A549 (cell line): Measurements from ENCODE around the gene TRIM45. TPM values are rescaled to one million over a fixed set of nuclear protein-coding genes. Genes with fewer than 3 reads are reported as not detected.
"Not testable (repeated sequence)": the region's sequence is repeated elsewhere in the genome, so short reads cannot be mapped to it uniquely, and the experiment has no call there.

Experiments
- ATAC-seq, 2 experiments: fragments of 200-7000 bp in 1 of 2; fragments of >200 bp in 1 of 2; cut with Nextera tagmentation in 1 of 2; cut with Tn5 transposase in 1 of 2; 3 replicates each; pipeline versions ENCODE4 v1.8.0 to v1.9.1; 2018 to 2020; ENCODE audit warnings: mild to moderate bottlenecking in 1 of 2, moderate library complexity in 1 of 2
- CTCF ChIA-PET: fragments of 300-600 bp; sonication (Branson Sonifier 250); formaldehyde crosslinking; extraction: SDS; loops from one replicate; lab custom pipeline; 2021; ENCODE audit warnings: antibody characterized with exemption, inconsistent platforms; lab: Yijun Ruan, JAX
- POLR2A ChIA-PET: fragments of 350-600 bp; formaldehyde crosslinking; extraction: SDS; loops from one replicate; lab custom pipeline; 2021; ENCODE audit warnings: antibody characterized with exemption, inconsistent platforms; lab: Yijun Ruan, JAX
- DNase-seq, 2 experiments: peaks; one replicate each; pipeline versions ENCODE4 v3.0.0 to v3.0.0-alpha.2; 2011 to 2016; ENCODE audit warnings: low read depth in 1 of 2, low spot score in 1 of 2
- FAIRE-seq: peaks from 2 replicates; lab custom pipeline; 2011; peaks lifted over from hg19 to GRCh38; lab: Jason Lieb, UNC
- H3K27ac ChIP-seq, 2 experiments: fragments of >200 bp; sonication (Bioruptor Twin); formaldehyde crosslinking; 3 replicates each; pipeline ENCODE4 v1.5.1; 2016 to 2017
- H3K4me1 ChIP-seq: fragments of >200 bp; sonication (Bioruptor Twin); formaldehyde crosslinking; 3 replicates; pipeline ENCODE4 v1.6.1; 2016
- H3K4me2 ChIP-seq: fragments of >200 bp; sonication (Bioruptor Twin); formaldehyde crosslinking; 3 replicates; pipeline ENCODE4 v1.6.1; 2016
- H3K4me3 ChIP-seq: fragments of >200 bp; sonication (Bioruptor Twin); formaldehyde crosslinking; 3 replicates; pipeline ENCODE4 v1.5.1; 2016
- H3K9me3 ChIP-seq: fragments of >200 bp; sonication (Bioruptor Twin); formaldehyde crosslinking; 3 replicates; pipeline ENCODE4 v1.6.1; 2016
- CEBPB ChIP-seq, 2 experiments: fragments of >200 bp in 1 of 2; sonication (Bioruptor Twin) in 1 of 2; formaldehyde crosslinking in 1 of 2; IDR thresholded peaks; 2 replicates each; pipeline ENCODE4 v1.6.1; 2012 to 2016
- CTCF ChIP-seq: fragments of >200 bp; sonication (Bioruptor Twin); formaldehyde crosslinking; IDR thresholded peaks from 3 replicates; pipeline ENCODE4 v1.5.1; 2016
- FOSB ChIP-seq: fragments of 250-450 bp; sonication (Bioruptor Pico); IDR thresholded peaks from 2 replicates; pipeline ENCODE4 v1.5.0; 2020; ENCODE audit warnings: mild to moderate bottlenecking, moderate library complexity
- FOXS1 ChIP-seq: fragments of 250-450 bp; sonication (Bioruptor Pico); IDR thresholded peaks from 2 replicates; pipeline ENCODE4 v1.5.0; 2020; ENCODE audit warnings: mild to moderate bottlenecking, moderate library complexity
- HOXB13 ChIP-seq: fragments of 250-450 bp; sonication (Bioruptor Pico); IDR thresholded peaks from 2 replicates; pipeline ENCODE4 v1.5.0; 2020; ENCODE audit warnings: low read depth, mild to moderate bottlenecking, moderate library complexity
- HOXB5 ChIP-seq: fragments of 250-450 bp; sonication (Bioruptor Pico); IDR thresholded peaks from 2 replicates; pipeline ENCODE4 v1.5.0; 2020; ENCODE audit warnings: mild to moderate bottlenecking, moderate library complexity
- KDM1A ChIP-seq: fragments of 200-600 bp; sonication (generic); IDR thresholded peaks from 2 replicates; pipeline ENCODE4 v1.6.1; 2016; ENCODE audit warnings: low read depth, mild to moderate bottlenecking
- KDM5A ChIP-seq: fragments of 200-600 bp; sonication (generic); IDR thresholded peaks from 2 replicates; pipeline ENCODE4 v1.6.1; 2016; ENCODE audit warnings: antibody characterized with exemption, mild to moderate bottlenecking
- MAX ChIP-seq: IDR thresholded peaks from 2 replicates; pipeline ENCODE4 v1.6.1; 2012
- NFE2L2 ChIP-seq: fragments of 150-350 bp; conservative IDR thresholded peaks from 2 replicates; pipeline ENCODE4 v1.6.1; 2014; ENCODE audit warnings: low read length
- RCOR1 ChIP-seq: fragments of 150-350 bp; IDR thresholded peaks from 2 replicates; pipeline ENCODE4 v1.6.1; 2014; ENCODE audit warnings: antibody characterized with exemption, low read length, low read depth
- REST ChIP-seq: fragments of 200-600 bp; sonication (generic); IDR thresholded peaks from 2 replicates; pipeline ENCODE4 v1.6.1; 2016; ENCODE audit warnings: antibody characterized with exemption, mild to moderate bottlenecking, moderate library complexity
- SREBF2 ChIP-seq: fragments of 450-650 bp; IDR thresholded peaks from 2 replicates; pipeline ENCODE4 v1.6.1; 2014; ENCODE audit warnings: mild to moderate bottlenecking, moderate library complexity
- ZC3H11A ChIP-seq: fragments of 450-650 bp; IDR thresholded peaks from 2 replicates; pipeline ENCODE4 v1.6.1; 2014; ENCODE audit warnings: antibody characterized with exemption, mild to moderate bottlenecking
- WGBS: methylation state at CpG from one replicate; pipeline ENCODE4 v1.1.6; 2017; ENCODE audit errors: missing lambda C conversion rate; 5-methylcytosine and 5-hydroxymethylcytosine counted together
- polyA plus RNA-seq, 4 experiments: library from polyadenylated mRNA; depleted of rRNA in 3 of 4; stranded (reverse); fragments of >200 nt; fragmentation: RNase III in 1 of 4; extraction: RNeasy Plus Mini Kit Qiagen cat#74134 plus additional on column Dnase treatment in 1 of 4; gene quantifications; 2 replicates in 3 of 4; 3 replicates in 1 of 4; pipeline ENCODE4 v1.2.3, GENCODE V29; 2011 to 2017

The TRIM45 gene
- polyA plus RNA-seq, 2 of the 4 experiments (the other 2 are of a cell fraction), result 3.0 to 3.4 TPM

GRCh38 chr1:117161887-117162286, 40.3 kb upstream of the TRIM45 start:
- no peak for ATAC-seq
- 0% methylated on average over 1 of the region's 1 CpG for WGBS
- POLR2A ChIA-PET, result no interaction called here
- Histone ChIP-seq H3K4me1 (peaks cover 47% of the 10 kb centered on the region), H3K9me3 (no peaks in the 10 kb centered on the region), H3K4me3 (no peak overlapping the region), H3K27ac (peak overlapping the region; percentile 43 to 55; a peak in 5 of 6 replicates), H3K4me2 (peak overlapping the region; percentile 65)
- TF ChIP-seq HOXB5 (CRISPR knock-in tag) (no peak), SREBF2 (no peak), CEBPB (IDR thresholded peaks at IDR 0.05) (no peak), CTCF (no peak), KDM1A (no peak)
- CTCF ChIA-PET, result interaction anchor here (1.2 kb wide), 1 partner anchor 39 kb away, joined by 3 read pairs; no protein-coding TSS in a partner anchor
- no peak for FAIRE-seq
- peak in 1 of 2 experiments; percentile 27 for DNase-seq

- H3K9me3 ChIP-seq, CTCF ChIA-PET, H3K4me2 ChIP-seq, FAIRE-seq, H3K4me3 ChIP-seq, H3K27ac ChIP-seq, POLR2A ChIA-PET, ATAC-seq, DNase-seq: not testable (repeated sequence)
- peaks cover 24% of the 10 kb centered on the region for H3K4me1 ChIP-seq
- 73% methylated on average over 5 of the region's 5 CpGs for WGBS
Measured at GRCh38 chr1:117151305-117151704, 29.8 kb upstream of the TRIM45 start.

DNA sequence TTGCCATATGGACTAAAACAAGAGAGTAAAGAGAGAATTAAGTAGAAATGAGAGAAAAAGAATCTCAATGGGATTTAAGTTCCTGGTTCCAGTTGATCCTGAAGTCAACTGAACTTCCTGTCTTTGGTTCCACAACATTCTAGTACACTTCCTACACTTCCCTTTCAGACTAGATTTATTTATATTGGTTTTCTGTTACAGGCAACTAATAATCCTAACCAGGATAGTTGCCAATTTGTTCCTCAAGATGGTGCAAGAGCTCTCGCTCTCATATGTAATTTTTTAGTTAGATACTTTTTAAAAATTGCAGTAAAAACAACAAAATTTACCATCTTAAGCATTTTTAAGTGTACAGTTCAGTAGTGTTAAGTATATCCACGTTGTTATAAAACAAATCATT, 28.8 kb upstream of the TRIM45 start:
- 63% methylated on average over 2 of the region's 2 CpGs for WGBS
- Histone ChIP-seq H3K27ac (peak overlapping the region in 1 of 2 experiments; percentile 40; a peak in 2 of 6 replicates), H3K4me2 (no peak overlapping the region), H3K9me3 (no peaks in the 10 kb centered on the region), H3K4me3 (no peak overlapping the region), H3K4me1 (peaks cover 29% of the 10 kb centered on the region)
- POLR2A ChIA-PET, result no interaction called here
- CTCF ChIA-PET, result interaction anchor here (1.7 kb wide), 1 partner anchor 22 kb away, joined by 6 read pairs; no protein-coding TSS in a partner anchor
- DNase-seq (no peak), ATAC-seq (no peak), FAIRE-seq (no peak)
- no peak for TF ChIP-seq KDM5A
- TF ChIP-seq ZC3H11A, result no peak
- TF ChIP-seq FOXS1 (CRISPR knock-in tag), result no peak
- no peak for TF ChIP-seq REST
- TF ChIP-seq MAX, result no peak
- no peak for TF ChIP-seq HOXB13 (CRISPR knock-in tag)
- TF ChIP-seq FOSB (CRISPR knock-in tag), result no peak
- TF ChIP-seq NFE2L2, result no peak
- TF ChIP-seq RCOR1, result no peak
